Body of pancreas (tissue), 4 donors: Measurements from ENCODE around the gene CEP20. TPM values are rescaled to one million over a fixed set of nuclear protein-coding genes. Genes with fewer than 3 reads are reported as not detected.

Experiments used
- ATAC-seq: fragments of 150-250 bp; one replicate; pipeline ENCODE4 v1.9.1; 2016
- DNase-seq, 4 donors: peaks; one replicate each; pipeline ENCODE4 v3.0.0-alpha.2; 2019
- H3K27ac ChIP-seq, 4 donors: fragments of 200-600 bp; sonication (generic); 1 replicate in 3 of 4; 2 replicates in 1 of 4; pipeline versions ENCODE4 v1.5.1 to v1.6.1; 2016 to 2019; ENCODE audit warnings: mild to moderate bottlenecking in 1 of 4, mixed read lengths in 1 of 4, moderate library complexity in 1 of 4
- H3K27me3 ChIP-seq, 2 donors: fragments of 200-600 bp; sonication (generic); one replicate each; pipeline ENCODE4 v1.6.0; 2016; ENCODE audit warnings: mild to moderate bottlenecking in 1 of 2
- H3K36me3 ChIP-seq, 2 donors: fragments of 200-600 bp; sonication (generic); replicated peaks in 1 of 2; 2 replicates each; pipeline ENCODE4 v1.5.1; 2016; ENCODE audit warnings: low read depth in 2 of 2; ENCODE audit not compliant: insufficient read depth in 1 of 2
- H3K4me1 ChIP-seq: fragments of 200-600 bp; sonication (generic); one replicate; pipeline ENCODE4 v1.6.0; 2016
- H3K4me3 ChIP-seq, 2 donors: fragments of 200-600 bp; sonication (generic); 1 replicate in 1 of 2; 2 replicates in 1 of 2; pipeline ENCODE4 v1.5.1; 2016 to 2019
- H3K9me3 ChIP-seq, 3 donors: fragments of 200-600 bp; sonication (generic); 1 replicate in 2 of 3; 2 replicates in 1 of 3; pipeline ENCODE4 v1.5.1; 2016
- CTCF ChIP-seq, 7 experiments: fragments of 450-650 bp in 4 of 7; fragments of 200-600 bp in 3 of 7; sonication (generic) in 3 of 7; IDR thresholded peaks; one replicate each; pipeline ENCODE4 v1.5.1; 2016 to 2019; ENCODE audit warnings: antibody characterized with exemption in 7 of 7
- POLR2A ChIP-seq, 3 donors: fragments of 450-650 bp; IDR thresholded peaks; one replicate each; pipeline ENCODE4 v1.6.1; 2016; ENCODE audit warnings: antibody characterized with exemption in 3 of 3, mild to moderate bottlenecking in 2 of 3
- WGBS, 2 donors: methylation state at CpG; one replicate each; pipeline ENCODE4 v1.1.5; 2017; 5-methylcytosine and 5-hydroxymethylcytosine counted together
- intact Hi-C: fragments of 100-400 bp; cut with DNase I; formaldehyde crosslinking; loops from one replicate; pipeline ENCODE4 v1.15.1; 2023
- total RNA-seq, 2 donors: library from RNA; depleted of rRNA; stranded (reverse); fragments of >200 nt; gene quantifications; one replicate each; pipeline ENCODE4 v1.1.0, GENCODE V29; 2016

CEP20 gene
- total RNA-seq, 2 donors from 2014 or later: 17.5 to 21.3 TPM

- Histone ChIP-seq H3K36me3 (no peaks in the 10 kb centered on the region), H3K4me3 (no peak overlapping the region), H3K27me3 (no peaks in the 10 kb centered on the region), H3K4me1 (no peaks in the 10 kb centered on the region), H3K9me3 (no peaks in the 10 kb centered on the region), H3K27ac (no peak overlapping the region)
- WGBS, 2 donors: 84 to 85% methylated on average over 10 of the region's 10 CpGs
- TF ChIP-seq CTCF (IDR thresholded peaks at IDR 0.05): no peak
- no peak for TF ChIP-seq POLR2A (IDR thresholded peaks at IDR 0.05)
- no peak for ATAC-seq
- no peak for DNase-seq
- intact Hi-C loops: no loop called here
These were observed 51.3 kb downstream of the CEP20 start for GRCh38 chr16:15836965-15837611.

GRCh38 chr16:15836074-15836473 lies 52.3 kb downstream of the CEP20 start:
- no peaks in the 10 kb centered on the region for H3K9me3 ChIP-seq
- intact Hi-C loops: no loop called here
- TF ChIP-seq CTCF (IDR thresholded peaks at IDR 0.05) (no peak), POLR2A (IDR thresholded peaks at IDR 0.05) (no peak)
- DNase-seq (no peak), ATAC-seq (no peak)
- no peaks in the 10 kb centered on the region for H3K27me3 ChIP-seq
- no peak overlapping the region for H3K27ac ChIP-seq
- H3K36me3 ChIP-seq: no peaks in the 10 kb centered on the region
- 86 to 91% methylated on average over 6 of the region's 6 CpGs for WGBS, 2 donors
- H3K4me3 ChIP-seq: no peak overlapping the region
- H3K4me1 ChIP-seq: no peaks in the 10 kb centered on the region

DNA sequence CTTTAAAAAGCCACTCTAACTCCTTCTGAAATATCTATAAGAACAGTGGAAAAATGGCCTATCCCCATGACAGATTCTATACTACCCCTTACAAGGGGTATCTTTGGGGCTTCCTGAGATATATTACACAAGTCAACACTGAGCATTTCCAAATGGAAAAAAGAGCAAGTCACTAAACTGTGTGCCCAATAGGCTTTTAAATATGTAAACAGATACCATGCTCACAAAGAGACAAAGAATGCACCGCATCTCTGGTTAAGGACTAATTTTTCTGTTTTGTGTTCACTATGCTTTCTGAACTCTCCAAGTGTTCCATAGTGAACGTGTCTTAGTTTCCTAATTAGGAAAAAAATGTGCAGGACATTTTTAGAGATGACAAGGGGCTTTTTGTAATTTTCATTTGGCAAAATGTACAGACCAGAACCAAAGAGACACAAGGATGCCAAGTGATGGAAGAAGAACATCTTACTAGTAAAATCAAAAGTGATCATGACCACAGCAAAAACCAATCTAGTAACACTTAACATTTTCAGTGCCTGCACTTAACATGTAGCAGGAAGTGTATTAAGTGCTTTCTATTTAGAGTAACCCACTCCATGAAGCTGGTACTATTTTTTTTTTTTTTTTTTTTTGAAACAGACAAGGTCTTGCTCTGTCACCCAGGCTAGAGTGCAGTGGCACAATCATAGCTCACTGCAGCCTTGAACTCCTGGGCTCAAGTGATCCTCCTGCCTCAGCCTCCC lies 53.1 kb downstream of the CEP20 start:
- H3K27ac ChIP-seq: no peak overlapping the region
- H3K4me3 ChIP-seq: no peak overlapping the region
- DNase-seq (no peak), ATAC-seq (no peak)
- intact Hi-C loops: no loop called here
- H3K9me3 ChIP-seq: no peaks in the 10 kb centered on the region
- no peaks in the 10 kb centered on the region for H3K4me1 ChIP-seq
- 56 to 61% methylated on average over 2 of the region's 2 CpGs for WGBS, 2 donors
- TF ChIP-seq CTCF (IDR thresholded peaks at IDR 0.05): no peak
- TF ChIP-seq POLR2A (IDR thresholded peaks at IDR 0.05): no peak
- no peaks in the 10 kb centered on the region for H3K27me3 ChIP-seq
- no peaks in the 10 kb centered on the region for H3K36me3 ChIP-seq

DNA sequence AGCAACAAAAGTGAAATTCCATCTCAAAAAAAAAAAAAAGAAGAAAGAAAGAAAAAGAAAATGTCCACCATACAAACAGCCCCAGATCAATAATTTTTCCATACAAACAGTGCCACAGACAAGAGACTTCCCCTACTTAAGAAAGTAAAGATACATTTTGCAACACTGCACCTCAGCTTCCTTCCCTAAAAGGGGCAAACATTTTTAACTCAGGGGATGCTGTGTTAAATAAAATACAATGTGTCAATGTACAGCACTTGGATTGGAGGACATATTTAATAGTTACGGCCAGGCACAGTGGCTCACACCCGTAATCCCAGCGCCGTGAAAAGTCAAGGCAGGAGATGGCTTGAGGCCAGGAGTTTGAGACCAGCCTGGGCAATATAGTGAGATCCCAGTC lies 53.9 kb downstream of the CEP20 start:
- Histone ChIP-seq H3K9me3 (no peaks in the 10 kb centered on the region), H3K4me1 (no peaks in the 10 kb centered on the region), H3K4me3 (no peak overlapping the region), H3K27ac (no peak overlapping the region), H3K36me3 (no peaks in the 10 kb centered on the region), H3K27me3 (no peaks in the 10 kb centered on the region)
- WGBS, 2 donors: 84 to 97% methylated on average over 4 of the region's 4 CpGs
- DNase-seq (no peak), ATAC-seq (no peak)
- intact Hi-C loops: no loop called here
- TF ChIP-seq POLR2A (IDR thresholded peaks at IDR 0.05): no peak
- no peak for TF ChIP-seq CTCF (IDR thresholded peaks at IDR 0.05)

DNA sequence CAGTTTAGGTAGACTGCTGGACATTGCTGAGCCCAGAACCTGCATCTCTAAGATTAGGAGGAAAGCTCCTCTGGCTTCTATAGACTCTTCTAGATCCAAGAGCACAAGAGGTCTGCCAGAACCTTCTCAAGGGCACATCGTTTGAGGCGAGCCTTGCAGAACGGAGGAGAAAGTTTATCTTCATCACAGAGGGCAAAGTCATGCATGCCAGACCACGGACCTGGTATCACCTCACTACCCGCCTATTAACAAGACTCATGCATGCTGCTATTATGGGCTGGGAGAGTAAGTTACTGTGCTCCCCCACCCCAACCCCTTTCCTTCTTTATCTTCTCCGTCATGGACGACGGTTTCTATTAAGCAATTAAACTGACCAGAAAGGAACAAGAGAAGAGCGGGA lies 54.9 kb downstream of the CEP20 start:
- TF ChIP-seq CTCF (IDR thresholded peaks at IDR 0.05) (no peak), POLR2A (IDR thresholded peaks at IDR 0.05) (no peak)
- no peaks in the 10 kb centered on the region for H3K36me3 ChIP-seq
- no peaks in the 10 kb centered on the region for H3K4me1 ChIP-seq
- WGBS, 2 donors: 61 to 64% methylated on average over 9 of the region's 9 CpGs
- no peak overlapping the region for H3K4me3 ChIP-seq
- intact Hi-C loops: no loop called here
- no peak for ATAC-seq
- no peaks in the 10 kb centered on the region for H3K9me3 ChIP-seq
- no peak overlapping the region for H3K27ac ChIP-seq
- no peak for DNase-seq
- no peaks in the 10 kb centered on the region for H3K27me3 ChIP-seq
